ENCODE measurements around the gene SLC51B.

DNA sequence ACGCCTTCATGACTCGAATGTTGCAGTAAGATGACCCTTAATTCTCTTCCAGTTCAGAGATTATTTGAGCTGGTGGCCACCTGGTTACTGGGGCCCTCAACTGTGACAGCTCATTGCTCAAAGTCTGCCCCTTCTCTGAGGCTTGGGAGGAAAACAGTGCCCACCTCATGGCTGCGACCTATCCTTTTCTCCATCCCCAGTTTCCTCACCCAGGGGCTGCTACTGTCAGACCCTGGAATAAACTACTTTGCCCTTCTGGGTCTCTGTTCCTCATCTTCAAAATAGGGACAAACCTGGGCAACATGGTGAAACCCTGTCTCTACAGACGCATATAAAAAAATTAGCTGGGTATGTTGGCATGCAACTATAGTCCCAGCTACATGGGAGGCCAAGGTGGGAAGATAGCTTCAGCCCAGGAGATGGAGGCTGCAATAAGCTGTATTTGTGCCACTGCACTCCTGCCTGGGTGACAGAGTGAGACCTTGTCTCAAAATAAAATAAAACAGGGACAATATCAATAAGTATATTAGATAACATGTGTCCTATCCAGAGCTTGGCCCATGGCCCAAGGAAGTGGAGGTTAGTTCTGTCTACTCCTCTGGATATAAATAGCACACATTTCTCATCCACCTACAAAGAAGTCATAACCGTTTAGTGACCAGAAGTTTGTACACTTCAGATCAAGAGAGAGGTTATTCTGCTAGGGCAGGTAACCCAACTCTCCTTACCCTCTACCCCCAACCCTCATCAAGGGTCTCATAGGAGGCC lies 24.8 kb downstream of the SLC51B start:
- TF ChIP-seq POLR2A (IDR thresholded peaks at IDR 0.05), result no peak
- TF ChIP-seq, protein P1, sequence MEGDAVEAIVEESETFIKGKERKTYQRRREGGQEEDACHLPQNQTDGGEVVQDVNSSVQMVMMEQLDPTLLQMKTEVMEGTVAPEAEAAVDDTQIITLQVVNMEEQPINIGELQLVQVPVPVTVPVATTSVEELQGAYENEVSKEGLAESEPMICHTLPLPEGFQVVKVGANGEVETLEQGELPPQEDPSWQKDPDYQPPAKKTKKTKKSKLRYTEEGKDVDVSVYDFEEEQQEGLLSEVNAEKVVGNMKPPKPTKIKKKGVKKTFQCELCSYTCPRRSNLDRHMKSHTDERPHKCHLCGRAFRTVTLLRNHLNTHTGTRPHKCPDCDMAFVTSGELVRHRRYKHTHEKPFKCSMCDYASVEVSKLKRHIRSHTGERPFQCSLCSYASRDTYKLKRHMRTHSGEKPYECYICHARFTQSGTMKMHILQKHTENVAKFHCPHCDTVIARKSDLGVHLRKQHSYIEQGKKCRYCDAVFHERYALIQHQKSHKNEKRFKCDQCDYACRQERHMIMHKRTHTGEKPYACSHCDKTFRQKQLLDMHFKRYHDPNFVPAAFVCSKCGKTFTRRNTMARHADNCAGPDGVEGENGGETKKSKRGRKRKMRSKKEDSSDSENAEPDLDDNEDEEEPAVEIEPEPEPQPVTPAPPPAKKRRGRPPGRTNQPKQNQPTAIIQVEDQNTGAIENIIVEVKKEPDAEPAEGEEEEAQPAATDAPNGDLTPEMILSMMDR (IDR thresholded peaks at IDR 0.05), result no peak
